ENCODE data around the gene MAN1A1. TPM values are rescaled to one million over a fixed set of nuclear protein-coding genes. Genes with fewer than 3 reads are reported as not detected.

MAN1A1 gene
- polyA plus RNA-seq, 3 donors: 74.2 to 85.6 (median 82.0) TPM

- no peak for DNase-seq
Observed at GRCh38 chr6:119204719-119205118, 144.8 kb downstream of the MAN1A1 start.

GRCh38 chr6:119201480-119201879 is 148.1 kb downstream of the MAN1A1 start:
- no peak for DNase-seq

DNA sequence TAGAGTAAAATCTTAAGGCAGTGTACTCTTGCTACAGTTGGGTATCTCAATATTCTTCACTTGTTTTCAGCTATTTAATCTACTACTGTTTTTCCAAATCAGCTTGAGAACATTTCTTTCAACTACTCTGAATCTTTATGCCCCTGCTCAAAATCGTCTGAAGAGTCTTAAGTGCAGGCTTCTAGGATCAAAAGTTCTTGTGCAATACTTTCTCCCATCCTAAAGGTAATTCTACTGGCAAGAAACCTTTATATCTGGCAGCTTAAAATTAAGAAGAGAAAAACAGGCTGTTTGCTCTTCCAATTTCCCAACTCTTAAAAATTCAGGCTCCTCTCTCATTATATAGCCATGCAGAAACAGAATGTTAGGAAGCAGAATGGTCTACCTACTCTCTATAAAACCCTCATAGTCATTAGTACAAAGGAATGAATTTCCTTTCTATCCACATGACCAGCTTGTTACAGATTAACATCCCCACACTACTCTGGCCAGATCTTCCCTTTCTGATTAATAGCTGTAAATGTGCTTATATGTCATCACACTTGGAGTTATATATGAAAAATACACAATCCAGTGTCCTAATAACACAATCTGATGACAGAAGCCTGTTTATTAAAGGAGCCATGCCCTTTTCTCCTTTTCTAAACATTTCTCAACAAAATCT is 148.9 kb downstream of the MAN1A1 start:
- DNase-seq: no peak

- no peak for DNase-seq
Observed at GRCh38 chr6:119197271-119197670, 152.3 kb downstream of the MAN1A1 start.

DNA sequence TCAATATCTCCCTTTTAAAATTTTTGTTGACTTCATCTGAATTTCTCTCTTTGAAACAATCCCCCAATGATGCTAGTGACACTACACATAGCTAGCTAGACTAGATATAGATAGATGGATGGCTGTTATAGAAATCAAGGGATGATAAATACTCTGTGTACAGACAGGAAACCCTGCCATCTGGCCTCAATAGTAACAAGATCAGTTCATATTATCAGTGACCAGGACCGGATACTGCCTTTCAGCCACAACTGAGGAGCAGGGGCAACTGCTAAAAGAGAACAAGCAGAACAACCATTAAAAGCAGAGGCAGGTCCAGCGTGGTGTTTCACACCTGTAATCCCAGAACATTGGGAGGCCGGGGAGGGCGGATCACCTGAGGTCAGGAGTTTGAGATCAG is 152.8 kb downstream of the MAN1A1 start:
- DNase-seq: no peak

DNA sequence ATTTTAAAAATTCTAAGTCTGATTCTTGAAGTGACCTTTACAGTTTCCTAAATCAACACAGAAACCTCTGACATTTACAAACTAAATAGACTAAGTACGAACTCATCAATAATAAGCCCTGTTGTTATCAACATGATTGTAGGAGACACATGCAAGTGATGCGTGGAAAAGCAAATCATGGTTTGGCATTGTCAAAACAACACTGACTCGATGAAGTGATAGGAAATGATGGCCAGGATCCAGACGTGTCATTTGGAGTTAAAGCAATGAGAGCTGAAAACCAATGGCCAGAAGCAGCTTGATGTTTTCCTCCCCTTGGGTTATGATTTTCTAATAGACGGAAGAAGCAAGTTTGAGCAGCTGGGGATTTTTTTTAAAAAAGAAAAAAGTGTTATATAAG is 153.7 kb downstream of the MAN1A1 start:
- no peak for DNase-seq

DNA sequence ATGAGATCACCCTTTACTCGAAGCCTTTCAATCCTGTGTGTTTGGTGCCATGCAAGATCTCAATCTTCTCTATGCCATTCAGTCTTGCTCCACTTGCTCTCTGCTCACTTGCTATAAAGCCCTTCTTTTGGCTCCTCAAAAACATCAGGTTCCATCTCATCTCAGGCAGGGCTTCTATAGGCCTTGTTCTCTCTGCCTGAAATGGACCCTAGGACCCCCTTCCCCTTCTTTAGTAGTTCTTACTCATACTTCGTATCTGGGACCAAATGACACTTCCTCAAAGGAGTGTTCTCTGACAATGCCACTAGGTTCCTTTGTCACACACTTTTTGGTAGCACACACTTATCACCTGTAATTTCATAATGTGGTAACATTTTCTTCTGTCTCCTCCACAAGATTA is 154.4 kb downstream of the MAN1A1 start:
- DNase-seq: no peak

DNA sequence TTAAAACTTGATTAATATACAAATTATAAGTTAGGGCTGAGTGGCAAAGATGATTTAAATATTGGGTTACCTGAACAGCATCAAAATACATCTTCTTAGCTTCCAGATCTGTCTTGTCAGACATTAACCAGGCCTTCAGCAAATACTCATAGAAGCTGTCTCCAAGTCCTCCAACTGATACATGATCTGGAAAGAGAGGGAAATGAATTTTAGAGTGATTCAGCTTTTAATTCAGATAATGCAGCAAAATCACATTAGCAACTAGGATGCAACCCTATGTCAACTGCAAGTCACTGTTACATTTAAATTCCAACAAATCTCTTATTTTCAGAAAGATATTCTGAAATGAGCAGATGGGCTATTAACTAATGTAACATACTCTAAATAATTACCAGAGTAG is 155.9 kb downstream of the MAN1A1 start:
- DNase-seq: no peak

DNA sequence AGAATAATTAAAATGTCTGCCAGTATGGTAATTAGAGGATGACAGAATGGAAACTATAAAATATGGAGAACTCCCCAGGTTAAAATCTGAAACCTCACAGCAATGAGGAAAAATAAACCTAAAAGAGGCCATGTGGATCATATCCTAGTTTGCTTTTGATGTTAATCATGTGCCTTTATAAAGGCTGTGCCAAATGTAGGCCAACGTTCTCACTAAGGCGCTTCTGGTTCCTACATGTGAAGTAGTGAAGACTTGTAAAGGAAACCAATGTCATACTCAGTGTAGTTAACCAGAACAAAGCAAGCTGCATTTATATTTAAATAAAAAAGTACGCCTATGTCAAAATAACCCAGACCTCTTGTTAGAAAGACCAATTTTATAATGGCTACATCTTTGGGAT is 157.4 kb downstream of the MAN1A1 start:
- no peak for DNase-seq

- DNase-seq: no peak
Observed at GRCh38 chr6:119190176-119190575, 159.4 kb downstream of the MAN1A1 start.

GRCh38 chr6:119189498-119189897 is 160.1 kb downstream of the MAN1A1 start:
- no peak for DNase-seq

DNA sequence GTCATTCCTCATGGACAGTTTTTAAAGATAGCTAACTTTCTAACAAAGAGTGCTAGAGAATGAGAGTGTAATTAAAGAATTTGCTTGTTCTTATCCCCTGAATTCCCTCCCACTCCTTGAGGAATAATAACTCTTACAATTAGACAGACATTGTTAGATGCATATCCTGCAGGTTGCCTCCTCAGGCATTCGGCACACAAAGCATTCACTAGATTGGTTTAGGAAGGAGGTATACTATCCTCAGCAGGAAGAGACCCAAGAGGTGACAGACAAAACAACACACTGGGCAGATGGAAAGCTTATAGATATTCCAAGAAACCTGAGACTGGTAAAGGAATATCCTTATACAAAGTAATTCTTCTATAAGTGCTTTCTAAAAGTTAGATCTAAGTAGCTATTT is 162.0 kb downstream of the MAN1A1 start:
- DNase-seq: no peak

DNA sequence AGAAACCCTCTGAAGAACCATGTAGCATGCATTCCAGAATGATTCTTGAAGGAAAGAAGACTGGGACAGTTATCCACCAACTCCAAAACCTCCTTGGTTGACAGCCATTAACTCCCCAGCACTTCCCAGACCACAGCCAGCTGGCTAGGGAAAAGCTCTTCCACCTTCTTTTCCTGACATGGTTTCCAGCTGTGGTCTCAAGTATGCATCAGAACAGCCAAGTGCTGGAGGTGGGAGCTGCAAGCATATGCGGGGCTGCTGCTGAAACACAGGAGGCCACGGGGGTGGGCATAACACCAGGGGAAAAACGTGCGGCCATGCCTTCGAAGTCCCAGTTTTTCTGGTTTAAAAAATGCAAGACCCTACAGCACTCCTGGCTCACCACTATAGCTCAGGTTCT is 163.1 kb downstream of the MAN1A1 start:
- DNase-seq: no peak

GRCh38 chr6:119184008-119184648 is 165.4 kb downstream of the MAN1A1 start:
- DNase-seq: no peak

GRCh38 chr6:119183457-119183856 is 166.1 kb downstream of the MAN1A1 start:
- no peak for DNase-seq

- no peak for DNase-seq
Observed at GRCh38 chr6:119182875-119183274, 166.7 kb downstream of the MAN1A1 start.

DNA sequence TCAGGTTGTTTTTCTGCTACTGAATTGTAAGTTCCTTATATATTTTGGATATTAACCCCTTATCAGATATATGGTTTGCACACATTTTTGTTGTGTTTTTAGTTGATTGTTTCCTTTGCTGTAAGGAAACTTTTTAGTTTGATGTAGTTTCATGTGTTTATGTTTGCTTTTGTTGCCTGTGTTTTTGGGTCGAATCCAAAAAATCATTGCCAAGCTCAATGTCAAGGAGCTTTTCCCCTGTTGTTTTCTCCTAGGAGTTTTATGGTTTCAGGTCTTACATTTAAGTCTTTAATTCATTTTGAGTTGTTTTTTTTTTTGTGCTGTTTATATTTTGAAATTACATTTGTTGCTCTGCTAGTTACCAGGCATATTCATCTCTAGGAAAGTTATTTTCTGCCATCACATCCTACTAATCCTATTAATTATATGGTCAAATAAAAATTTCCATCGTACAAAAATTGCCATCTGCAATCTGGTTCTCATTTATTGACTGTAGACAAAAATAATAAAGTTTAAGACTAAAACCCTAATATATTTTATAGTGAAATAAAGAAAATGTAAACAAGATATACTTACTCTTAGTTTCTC is 167.3 kb downstream of the MAN1A1 start:
- no peak for DNase-seq

DNA sequence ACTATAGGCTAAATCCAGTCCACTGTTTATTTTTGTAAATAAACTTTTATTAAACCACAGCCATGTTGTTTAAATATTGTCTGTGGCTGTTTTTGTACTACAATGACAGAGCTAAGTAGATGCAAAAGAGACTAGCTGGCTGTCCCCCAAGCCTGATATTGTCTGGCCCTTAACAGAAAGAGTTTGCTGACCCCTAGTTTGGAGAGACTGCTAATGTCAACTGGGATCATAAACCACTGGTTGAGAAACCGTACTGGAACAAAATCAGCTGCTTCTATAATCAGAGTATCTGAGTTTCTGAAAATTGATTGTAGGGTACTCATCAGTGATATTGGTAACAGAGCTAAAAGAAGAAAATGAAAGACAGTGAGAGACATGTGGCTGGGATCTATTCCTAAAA is 168.5 kb downstream of the MAN1A1 start:
- DNase-seq: no peak

DNA sequence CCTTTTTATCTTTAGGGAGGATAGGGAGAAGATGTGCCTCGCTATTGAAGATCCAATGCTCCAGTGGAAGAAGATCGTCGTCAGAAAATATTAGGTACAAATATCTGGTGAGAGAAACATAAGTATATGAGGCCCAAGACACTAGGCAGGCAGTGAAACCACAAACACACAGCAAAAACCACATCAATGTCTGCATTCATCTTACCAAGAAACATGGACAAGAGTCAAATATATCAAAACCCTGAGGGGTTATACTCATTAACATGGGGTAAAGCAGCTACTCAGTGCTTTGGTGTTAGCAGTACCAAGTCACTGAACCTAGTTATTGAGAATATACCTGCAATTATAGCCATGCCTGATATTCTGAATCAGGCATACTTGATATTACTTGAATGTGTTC is 169.7 kb downstream of the MAN1A1 start:
- no peak for DNase-seq

- no peak for DNase-seq
Observed at GRCh38 chr6:119179062-119179461, 170.5 kb downstream of the MAN1A1 start.

- no peak for DNase-seq
Observed at GRCh38 chr6:119176445-119176844, 173.1 kb downstream of the MAN1A1 start.

DNA sequence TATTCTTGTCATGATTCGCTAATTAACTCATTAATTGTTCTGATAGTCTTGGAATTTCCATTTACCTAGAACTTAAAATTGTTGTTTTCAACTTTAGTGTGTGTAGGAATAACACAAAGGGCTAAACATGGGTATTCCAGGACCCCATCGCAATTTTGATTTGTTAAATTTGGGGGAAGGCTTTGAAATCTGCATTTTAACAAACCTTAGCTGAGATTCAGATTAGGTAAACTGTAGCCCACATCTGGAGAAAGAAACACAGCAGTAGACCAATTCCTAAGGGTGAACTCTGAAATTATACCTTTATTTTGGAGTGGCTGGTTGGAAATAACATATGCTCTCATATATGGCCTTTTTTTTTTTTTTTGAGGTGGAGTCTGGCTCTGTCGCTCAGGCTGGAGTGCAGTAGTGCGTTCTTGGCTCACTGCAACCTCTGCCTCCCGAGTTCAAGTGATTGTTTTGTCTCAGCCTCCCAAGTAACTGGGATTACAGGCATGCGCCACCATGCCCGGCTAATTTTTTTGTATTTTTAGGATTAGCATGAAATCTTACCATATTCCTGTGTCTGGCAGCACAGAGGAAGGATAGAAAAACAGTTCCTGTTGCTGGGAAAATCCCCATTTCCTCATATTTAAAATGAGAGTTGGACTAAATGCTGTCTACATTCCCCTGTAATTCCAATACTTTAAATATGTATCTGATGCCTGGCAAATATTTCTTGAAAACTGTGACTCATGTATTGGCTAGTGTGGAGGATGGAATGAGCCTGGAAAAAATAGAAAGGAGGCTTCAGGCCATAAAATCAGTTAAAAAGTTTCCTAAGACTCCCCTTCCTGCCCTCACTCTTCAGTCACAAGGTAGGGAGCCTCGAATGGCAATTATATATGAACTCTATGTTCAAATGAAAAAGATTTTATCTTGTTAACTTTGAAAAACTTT is 174.4 kb downstream of the MAN1A1 start:
- no peak for DNase-seq

- DNase-seq: no peak
Observed at GRCh38 chr6:119174085-119174445, 175.5 kb downstream of the MAN1A1 start.

Measured in renal pelvis (tissue), 4 donors.